NB4 (cell line): Measurements from ENCODE around the gene KCNJ10.

Experiments
- DNase-seq: peaks from one replicate; pipeline ENCODE4 v3.0.0; 2010; ENCODE audit warnings: low read depth
- H3K4me3 ChIP-seq: one replicate; pipeline ENCODE4 v1.5.1; 2011; ENCODE audit warnings: mild to moderate bottlenecking, low read depth, low read length, moderate library complexity
- MYC ChIP-seq: IDR thresholded peaks from 2 replicates; pipeline ENCODE4 v1.6.1; 2011; ENCODE audit warnings: low read depth, low read length
- POLR2A ChIP-seq: IDR thresholded peaks from 2 replicates; pipeline ENCODE4 v1.6.1; 2011; ENCODE audit warnings: mild to moderate bottlenecking; ENCODE audit not compliant: insufficient read length; ENCODE audit errors: extremely low read depth
- TF ChIP-seq, protein P1 (sequence below): IDR thresholded peaks from 2 replicates; pipeline ENCODE4 v1.6.1; 2011; ENCODE audit warnings: low read depth, low read length
- TF ChIP-seq, protein P2 (sequence below): IDR thresholded peaks from one replicate; pipeline ENCODE4 v1.5.1; 2012; ENCODE audit warnings: low read depth, low read length

The KCNJ10 gene

DNA sequence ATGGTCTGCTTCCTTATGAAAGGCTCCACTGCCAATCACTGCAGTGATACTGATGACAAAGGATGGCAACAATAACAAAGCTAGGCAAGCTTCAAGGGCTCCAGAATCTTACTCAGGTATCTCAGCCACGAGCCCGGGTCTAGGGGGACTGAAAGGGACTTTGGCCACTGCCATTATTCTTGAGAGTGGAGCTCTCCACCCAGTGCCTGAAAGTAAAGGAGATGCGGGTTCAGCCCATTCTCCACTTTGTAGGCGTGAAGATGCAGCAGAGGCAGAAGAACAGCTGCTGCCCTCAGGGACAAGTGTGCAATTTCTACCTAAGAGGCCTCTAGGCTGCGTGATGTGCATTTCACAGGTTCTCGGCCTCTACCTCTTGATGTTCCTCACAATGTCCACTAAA, 84.5 kb downstream of the KCNJ10 start:
- TF ChIP-seq, protein P1, sequence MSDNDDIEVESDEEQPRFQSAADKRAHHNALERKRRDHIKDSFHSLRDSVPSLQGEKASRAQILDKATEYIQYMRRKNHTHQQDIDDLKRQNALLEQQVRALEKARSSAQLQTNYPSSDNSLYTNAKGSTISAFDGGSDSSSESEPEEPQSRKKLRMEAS, result no peak
- TF ChIP-seq, protein P2, sequence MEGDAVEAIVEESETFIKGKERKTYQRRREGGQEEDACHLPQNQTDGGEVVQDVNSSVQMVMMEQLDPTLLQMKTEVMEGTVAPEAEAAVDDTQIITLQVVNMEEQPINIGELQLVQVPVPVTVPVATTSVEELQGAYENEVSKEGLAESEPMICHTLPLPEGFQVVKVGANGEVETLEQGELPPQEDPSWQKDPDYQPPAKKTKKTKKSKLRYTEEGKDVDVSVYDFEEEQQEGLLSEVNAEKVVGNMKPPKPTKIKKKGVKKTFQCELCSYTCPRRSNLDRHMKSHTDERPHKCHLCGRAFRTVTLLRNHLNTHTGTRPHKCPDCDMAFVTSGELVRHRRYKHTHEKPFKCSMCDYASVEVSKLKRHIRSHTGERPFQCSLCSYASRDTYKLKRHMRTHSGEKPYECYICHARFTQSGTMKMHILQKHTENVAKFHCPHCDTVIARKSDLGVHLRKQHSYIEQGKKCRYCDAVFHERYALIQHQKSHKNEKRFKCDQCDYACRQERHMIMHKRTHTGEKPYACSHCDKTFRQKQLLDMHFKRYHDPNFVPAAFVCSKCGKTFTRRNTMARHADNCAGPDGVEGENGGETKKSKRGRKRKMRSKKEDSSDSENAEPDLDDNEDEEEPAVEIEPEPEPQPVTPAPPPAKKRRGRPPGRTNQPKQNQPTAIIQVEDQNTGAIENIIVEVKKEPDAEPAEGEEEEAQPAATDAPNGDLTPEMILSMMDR, result no peak
- TF ChIP-seq MYC (no peak), POLR2A (no peak)
- DNase-seq, result no peak

DNA sequence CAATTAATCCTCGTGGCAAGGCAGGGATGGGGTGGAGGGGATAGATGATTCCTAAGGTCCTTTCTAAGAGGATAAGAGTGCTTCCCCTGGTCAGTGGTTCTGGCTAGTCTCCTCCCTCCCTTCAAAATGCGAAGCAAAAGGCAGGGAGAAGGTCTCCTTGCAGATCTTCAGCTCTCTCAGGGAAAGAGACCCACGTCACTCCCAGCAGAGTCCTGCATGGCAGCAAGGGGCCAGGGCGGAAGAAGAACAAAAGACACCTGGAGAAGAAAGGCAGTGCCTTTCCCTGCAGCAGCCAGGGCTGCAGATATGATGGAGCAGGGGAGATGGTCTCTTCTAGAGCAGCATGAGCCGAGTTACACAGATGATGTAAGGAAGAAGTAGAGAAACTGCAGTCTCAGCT, 86.3 kb downstream of the KCNJ10 start:
- TF ChIP-seq, protein P1, result no peak
- no peak for DNase-seq
- H3K4me3 ChIP-seq, result no peak overlapping the region

More for the DNA sequence above, 84.5 kb downstream of the KCNJ10 start:
- no peak overlapping the region for H3K4me3 ChIP-seq

DNA sequence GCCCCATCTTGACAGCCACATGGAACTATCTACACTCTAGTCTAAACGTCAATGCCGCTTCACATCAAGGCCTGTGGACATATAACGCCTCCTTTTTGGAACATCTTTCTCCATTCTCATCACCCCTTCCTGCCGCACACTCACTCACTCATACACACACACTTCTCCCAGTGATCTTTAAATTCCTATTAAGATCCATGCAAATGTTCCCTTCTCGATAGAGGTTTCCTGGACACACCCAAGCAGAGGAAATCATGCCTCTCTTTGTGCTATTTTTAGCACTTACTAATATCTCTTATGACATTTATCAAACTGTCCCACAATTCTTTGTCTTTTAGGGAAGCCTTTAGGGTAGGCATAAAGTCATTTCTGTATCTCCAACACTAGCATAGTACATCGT, 87.7 kb downstream of the KCNJ10 start:
- no peak for DNase-seq
- no peak overlapping the region for H3K4me3 ChIP-seq
- TF ChIP-seq MYC, result no peak
- TF ChIP-seq, protein P2, result no peak
- TF ChIP-seq POLR2A, result no peak
- TF ChIP-seq, protein P1, result no peak

DNA sequence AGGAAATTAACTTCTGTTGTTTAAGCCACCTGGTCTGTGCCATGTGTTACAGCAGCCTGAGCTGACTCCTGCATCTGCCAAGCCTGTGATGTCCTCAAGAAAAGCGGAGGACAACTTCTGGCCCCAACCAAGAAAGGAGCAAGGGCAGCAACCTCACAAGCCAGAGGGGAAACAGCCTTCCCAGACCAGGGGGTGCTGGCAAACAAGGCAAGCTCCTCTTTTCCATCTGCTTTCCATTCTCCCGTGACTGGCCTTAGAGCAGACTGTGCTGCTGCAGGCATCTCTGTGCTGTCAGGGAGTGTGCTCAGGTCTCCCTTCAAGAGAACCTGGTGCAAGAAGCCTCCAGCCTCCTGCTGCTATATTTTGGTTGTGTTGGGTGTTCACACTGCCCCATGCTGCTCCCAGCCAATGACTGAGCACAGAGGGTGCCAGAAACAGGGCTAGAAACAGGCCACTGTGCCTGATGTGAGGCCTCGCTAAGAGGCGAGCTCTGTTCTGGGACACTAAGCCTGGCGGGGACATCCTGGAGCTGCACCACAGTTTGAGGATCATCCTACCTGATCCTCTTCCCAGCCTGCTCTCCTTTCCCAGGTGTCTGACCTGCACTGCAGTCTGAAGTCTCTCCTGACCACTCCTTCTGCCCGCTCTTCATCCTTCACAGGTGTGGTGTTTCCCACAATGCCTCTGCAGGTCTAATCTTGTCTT, 88.5 kb downstream of the KCNJ10 start:
- DNase-seq, result no peak
- H3K4me3 ChIP-seq, result no peak overlapping the region
- TF ChIP-seq POLR2A (no peak), MYC (no peak)
- TF ChIP-seq, protein P2, result no peak
- TF ChIP-seq, protein P1, result no peak

DNA sequence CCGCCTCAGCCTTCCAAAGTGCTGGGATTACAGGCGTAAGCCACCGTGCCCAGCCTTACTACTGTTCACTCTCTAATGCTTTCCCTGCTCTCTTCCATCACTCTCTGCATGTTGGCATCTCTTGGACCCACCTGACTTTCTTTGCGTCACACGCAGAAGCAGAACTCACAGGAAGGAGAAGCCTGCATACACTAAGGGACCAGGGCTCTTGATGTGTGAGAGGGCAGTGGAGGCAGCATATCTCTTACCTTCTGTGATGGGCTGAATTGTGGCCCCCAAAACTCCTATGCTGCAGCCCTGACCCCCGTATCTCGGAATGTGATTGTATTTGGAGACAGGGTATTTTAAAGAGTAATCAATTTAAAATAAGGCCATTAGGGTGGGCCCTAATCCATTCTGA, 89.2 kb downstream of the KCNJ10 start:
- no peak overlapping the region for H3K4me3 ChIP-seq
- DNase-seq, result no peak
- TF ChIP-seq, protein P1, result no peak
- TF ChIP-seq, protein P2, result no peak
- TF ChIP-seq POLR2A (no peak), MYC (no peak)

DNA sequence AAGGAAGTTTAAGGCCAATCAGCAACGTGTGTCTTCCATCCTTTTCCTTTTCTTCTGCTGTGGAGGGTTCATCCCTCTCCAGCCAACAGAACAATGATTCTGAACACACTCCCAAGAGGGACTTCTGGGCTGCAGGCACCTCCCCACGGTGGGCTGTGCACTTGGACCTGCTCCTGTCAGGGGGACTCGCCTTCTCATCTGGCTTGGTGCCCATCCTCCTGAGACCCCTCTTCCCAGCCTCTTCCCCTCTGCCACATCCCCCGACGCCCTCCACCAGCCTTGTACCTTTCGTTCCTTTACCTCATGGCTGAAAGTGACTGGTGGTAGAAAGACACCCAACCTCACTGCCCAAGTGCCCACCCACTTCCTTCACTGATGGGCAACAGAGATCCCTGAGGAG, 89.9 kb downstream of the KCNJ10 start:
- TF ChIP-seq, protein P2, result no peak
- TF ChIP-seq MYC (no peak), POLR2A (no peak)
- TF ChIP-seq, protein P1, result no peak
- DNase-seq, result no peak

More for the DNA sequence above, 89.9 kb downstream of the KCNJ10 start:
- no peak overlapping the region for H3K4me3 ChIP-seq
